TTC549 (cell line): Measurements from ENCODE around the gene TNP2.

Experiments
- FAIRE-seq: peaks from 2 replicates; lab custom pipeline; 2012; peaks lifted over from hg19 to GRCh38; lab: Jason Lieb, UNC

Gene TNP2

GRCh38 chr16:11268921-11269375, at the start of gene TNP2:
Gene TNP2, minus strand, starts transcription at chr16:11269325. Its CDS starts 63 bp downstream, at chr16:11269262.
- no peak for FAIRE-seq

- no peak for FAIRE-seq
Observed at GRCh38 chr16:11318817-11319216, 49.7 kb upstream of the TNP2 start.

- no peak for FAIRE-seq
Observed at GRCh38 chr16:11316331-11317015, 47.3 kb upstream of the TNP2 start.

GRCh38 chr16:11315510-11315909, 46.4 kb upstream of the TNP2 start:
- FAIRE-seq, result no peak

GRCh38 chr16:11314309-11314894, 45.3 kb upstream of the TNP2 start:
- FAIRE-seq, result no peak

- no peak for FAIRE-seq
Observed at GRCh38 chr16:11313493-11314308, 44.6 kb upstream of the TNP2 start.

GRCh38 chr16:11312718-11313492, 43.8 kb upstream of the TNP2 start:
- FAIRE-seq, result no peak

GRCh38 chr16:11310997-11311561, 42.0 kb upstream of the TNP2 start:
- FAIRE-seq, result no peak

- FAIRE-seq, result no peak
Observed at GRCh38 chr16:11310634-11310977, 41.5 kb upstream of the TNP2 start.

GRCh38 chr16:11309895-11310633, 40.9 kb upstream of the TNP2 start:
- FAIRE-seq, result no peak

- no peak for FAIRE-seq
Observed at GRCh38 chr16:11308493-11309283, 39.6 kb upstream of the TNP2 start.

GRCh38 chr16:11307639-11308492, 38.7 kb upstream of the TNP2 start:
- no peak for FAIRE-seq

- FAIRE-seq, result no peak
Observed at GRCh38 chr16:11306997-11307638, 38.0 kb upstream of the TNP2 start.

- no peak for FAIRE-seq
Observed at GRCh38 chr16:11306381-11306780, 37.3 kb upstream of the TNP2 start.

- FAIRE-seq, result no peak
Observed at GRCh38 chr16:11303405-11304138, 34.4 kb upstream of the TNP2 start.

- FAIRE-seq, result no peak
Observed at GRCh38 chr16:11302977-11303376, 33.9 kb upstream of the TNP2 start.

GRCh38 chr16:11301645-11302501, 32.7 kb upstream of the TNP2 start:
- FAIRE-seq, result no peak

GRCh38 chr16:11300560-11300892, 31.4 kb upstream of the TNP2 start:
- no peak for FAIRE-seq
